Measurements from ENCODE around the gene LRRK1. TPM values are rescaled to one million over a fixed set of nuclear protein-coding genes. Genes with fewer than 3 reads are reported as not detected.

The LRRK1 gene
- total RNA-seq, 1 experiment from 2014 or later: 7.0 TPM

DNA sequence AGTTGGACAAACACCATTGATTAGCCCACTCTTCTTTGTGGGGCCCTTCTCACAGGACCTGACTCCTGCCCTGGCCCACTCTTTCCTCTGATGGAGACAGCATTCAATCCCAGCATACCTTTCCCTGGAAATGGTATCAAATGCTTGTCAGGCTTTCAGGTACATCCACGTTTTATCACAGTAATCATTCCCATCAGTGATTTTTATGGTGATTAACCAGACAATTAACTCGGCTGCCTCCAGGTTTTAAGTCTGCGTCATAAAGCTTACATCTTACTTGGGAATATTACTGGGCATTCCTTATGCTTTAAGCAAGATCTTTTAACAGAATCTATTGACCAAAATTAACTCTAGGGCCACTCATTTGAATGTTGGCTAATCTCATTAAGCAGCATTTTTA, 33.4 kb downstream of the LRRK1 start:
- Histone ChIP-seq H3K4me2 (ENCODE audit: low read length) (no peak overlapping the region), H2AFZ (ENCODE audit: low read length) (no peak overlapping the region), H3K4me1 (ENCODE audit: insufficient read depth, low read length) (peaks cover 4% of the 10 kb centered on the region), H3K4me3 (ENCODE audit: low read length) (no peak overlapping the region), H4K20me1 (ENCODE audit: low read length) (no peaks in the 10 kb centered on the region), H3K79me2 (ENCODE audit: low read length) (peaks cover 15% of the 10 kb centered on the region), H3K9me3 (ENCODE audit: low read length) (no peaks in the 10 kb centered on the region), H3K36me3 (ENCODE audit: low read depth, low read length) (no peaks in the 10 kb centered on the region), H3F3A (ENCODE audit: low read length, unreplicated experiment) (no peaks in the 10 kb centered on the region), H3K9ac (ENCODE audit: low read length) (no peak overlapping the region), H3K27me3 (ENCODE audit: low read length) (no peaks in the 10 kb centered on the region), H3K9me2 (replicated peaks; ENCODE audit: low read length) (no peaks in the 10 kb centered on the region), H3K27ac (ENCODE audit: low read length) (no peak overlapping the region)
- BruUV-seq (replicated peaks): no TSS peak
- DNase-seq (no peak), ATAC-seq (no peak)
- ChIA-PET CTCF (no interaction called here), POLR2A (ENCODE audit: unreplicated experiment) (no interaction called here)
- TF ChIP-seq EZH2 (IDR thresholded peaks at IDR 0.05; ENCODE audit: low read length, unreplicated experiment) (no peak), EZH2phosphoT487 (IDR thresholded peaks at IDR 0.05; ENCODE audit: borderline replicate concordance, low read length) (no peak)
- TF ChIP-seq, protein P1, sequence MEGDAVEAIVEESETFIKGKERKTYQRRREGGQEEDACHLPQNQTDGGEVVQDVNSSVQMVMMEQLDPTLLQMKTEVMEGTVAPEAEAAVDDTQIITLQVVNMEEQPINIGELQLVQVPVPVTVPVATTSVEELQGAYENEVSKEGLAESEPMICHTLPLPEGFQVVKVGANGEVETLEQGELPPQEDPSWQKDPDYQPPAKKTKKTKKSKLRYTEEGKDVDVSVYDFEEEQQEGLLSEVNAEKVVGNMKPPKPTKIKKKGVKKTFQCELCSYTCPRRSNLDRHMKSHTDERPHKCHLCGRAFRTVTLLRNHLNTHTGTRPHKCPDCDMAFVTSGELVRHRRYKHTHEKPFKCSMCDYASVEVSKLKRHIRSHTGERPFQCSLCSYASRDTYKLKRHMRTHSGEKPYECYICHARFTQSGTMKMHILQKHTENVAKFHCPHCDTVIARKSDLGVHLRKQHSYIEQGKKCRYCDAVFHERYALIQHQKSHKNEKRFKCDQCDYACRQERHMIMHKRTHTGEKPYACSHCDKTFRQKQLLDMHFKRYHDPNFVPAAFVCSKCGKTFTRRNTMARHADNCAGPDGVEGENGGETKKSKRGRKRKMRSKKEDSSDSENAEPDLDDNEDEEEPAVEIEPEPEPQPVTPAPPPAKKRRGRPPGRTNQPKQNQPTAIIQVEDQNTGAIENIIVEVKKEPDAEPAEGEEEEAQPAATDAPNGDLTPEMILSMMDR (conservative IDR thresholded peaks at IDR 0.05; ENCODE audit: low read depth, low read length): no peak
- intact Hi-C loops (cut with micrococcal nuclease): no loop called here

DNA sequence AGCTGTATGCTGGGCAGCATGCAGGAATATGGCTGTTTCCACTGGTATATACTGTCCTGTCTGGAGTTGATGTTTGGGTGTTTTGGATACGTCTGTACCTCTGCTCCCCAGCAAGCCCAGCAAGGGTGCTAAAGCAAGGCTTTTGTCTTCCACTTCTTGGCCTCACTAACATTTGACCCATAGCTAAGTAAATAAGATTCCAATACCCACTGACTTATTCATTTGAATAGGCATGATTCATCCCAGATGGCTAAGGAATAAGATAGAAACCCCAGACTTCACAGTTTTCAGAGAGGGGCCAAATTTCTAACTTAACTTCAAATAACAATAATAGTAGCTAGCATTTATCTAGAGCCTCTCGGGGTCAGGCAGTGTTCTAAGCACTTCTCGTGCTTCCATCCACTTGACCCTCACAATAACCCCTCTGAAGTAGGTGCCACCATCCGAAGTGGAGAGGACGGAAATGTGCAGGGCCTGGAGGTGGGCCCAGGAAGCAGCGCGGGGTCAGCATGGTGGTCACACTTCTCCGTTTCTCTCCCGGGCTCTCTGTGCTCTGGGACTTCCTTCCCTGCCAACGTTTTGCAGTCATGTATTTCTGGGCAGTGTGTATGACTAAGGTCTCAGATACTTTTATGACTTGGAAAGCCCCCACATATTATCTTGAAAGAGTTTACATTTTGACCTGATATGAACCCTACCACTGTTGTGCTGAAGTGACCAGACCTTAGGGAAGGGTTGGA, 39.3 kb downstream of the LRRK1 start:
- Histone ChIP-seq H3K9ac (ENCODE audit: low read length) (peak overlapping the region; percentile 76), H3K9me2 (replicated peaks; ENCODE audit: low read length) (no peaks in the 10 kb centered on the region), H3F3A (ENCODE audit: low read length, unreplicated experiment) (no peaks in the 10 kb centered on the region), H3K79me2 (ENCODE audit: low read length) (peaks cover 23% of the 10 kb centered on the region), H3K4me3 (ENCODE audit: low read length) (peak overlapping the region; percentile 55), H3K27ac (ENCODE audit: low read length) (peak overlapping the region; percentile 96), H4K20me1 (ENCODE audit: low read length) (no peaks in the 10 kb centered on the region), H3K27me3 (ENCODE audit: low read length) (no peaks in the 10 kb centered on the region), H3K36me3 (ENCODE audit: low read depth, low read length) (no peaks in the 10 kb centered on the region), H2AFZ (ENCODE audit: low read length) (peak overlapping the region; percentile 13; the same call in 1 of the 2 replicates), H3K4me2 (ENCODE audit: low read length) (peak overlapping the region; percentile 81), H3K9me3 (ENCODE audit: low read length) (no peaks in the 10 kb centered on the region), H3K4me1 (ENCODE audit: insufficient read depth, low read length) (peaks cover 30% of the 10 kb centered on the region)
- ChIA-PET POLR2A (ENCODE audit: unreplicated experiment) (interaction anchor here (0.6 kb wide), 1 partner anchor 617 kb away, joined by 3 read pairs; the partner anchor contains the start of gene ADAMTS17), CTCF (no interaction called here)
- DNase-seq (peak; percentile 77), ATAC-seq (peak; percentile 81)
- no peak for TF ChIP-seq EZH2 (IDR thresholded peaks at IDR 0.05; ENCODE audit: low read length, unreplicated experiment)
- intact Hi-C loops (cut with micrococcal nuclease): loop anchor here (1.0 kb wide), 1 partner anchor 41 kb away; no protein-coding TSS in a partner anchor
- TSS peak; percentile 65 for BruUV-seq (replicated peaks)

- intact Hi-C loops (cut with micrococcal nuclease): no loop called here
- peak overlapping the region; percentile 81 for H3K4me2 ChIP-seq (ENCODE audit: low read length)
Observed at GRCh38 chr15:100959066-100960050, 40.2 kb downstream of the LRRK1 start.

More at GRCh38 chr15:100959066-100960050, 40.2 kb downstream of the LRRK1 start:
- Histone ChIP-seq H3K4me3 (ENCODE audit: low read length) (peak overlapping the region; percentile 55), H3K9me2 (replicated peaks; ENCODE audit: low read length) (no peaks in the 10 kb centered on the region), H3F3A (ENCODE audit: low read length, unreplicated experiment) (no peaks in the 10 kb centered on the region), H2AFZ (ENCODE audit: low read length) (0 out of 2 replicates have a peak overlapping the region, but pooled peaks have one; percentile 13), H4K20me1 (ENCODE audit: low read length) (no peaks in the 10 kb centered on the region), H3K9me3 (ENCODE audit: low read length) (no peaks in the 10 kb centered on the region), H3K79me2 (ENCODE audit: low read length) (peaks cover 23% of the 10 kb centered on the region), H3K27ac (ENCODE audit: low read length) (peak overlapping the region; percentile 96), H3K4me1 (ENCODE audit: insufficient read depth, low read length) (peaks cover 30% of the 10 kb centered on the region), H3K9ac (ENCODE audit: low read length) (peak overlapping the region; percentile 76), H3K27me3 (ENCODE audit: low read length) (no peaks in the 10 kb centered on the region), H3K36me3 (ENCODE audit: low read depth, low read length) (no peaks in the 10 kb centered on the region)
- ChIA-PET POLR2A (ENCODE audit: unreplicated experiment) (no interaction called here), CTCF (no interaction called here)
- no TSS peak for BruUV-seq (replicated peaks)
- ATAC-seq (peak; percentile 54), DNase-seq (peak; percentile 31)
- TF ChIP-seq, protein P1 (conservative IDR thresholded peaks at IDR 0.05; ENCODE audit: low read depth, low read length): no peak
- TF ChIP-seq EZH2phosphoT487 (IDR thresholded peaks at IDR 0.05; ENCODE audit: borderline replicate concordance, low read length) (no peak), EZH2 (IDR thresholded peaks at IDR 0.05; ENCODE audit: low read length, unreplicated experiment) (no peak)
